PC-3 (cell line): ENCODE data around the gene CFAP97D1. TPM values are rescaled to one million over a fixed set of nuclear protein-coding genes. Genes with fewer than 3 reads are reported as not detected.
A peak's percentile ranks its signal among the peaks of the same experiment; 100 is the strongest.

ENCODE experiments used
- ATAC-seq: fragments of 200-7000 bp; cut with Tn5 transposase; 2 replicates; pipeline ENCODE4 v1.9.1; 2020; ENCODE audit warnings: mild to moderate bottlenecking, moderate library complexity
- BruUV-seq: library from RNA; stranded (reverse); fragments of 400-500 nt; replicated peaks from 2 replicates; lab custom pipeline; 2021; lab: Mats Ljungman, UMichigan
- CTCF ChIA-PET: fragments of 300-600 bp; sonication (Branson Sonifier 250); formaldehyde crosslinking; loops from one replicate; lab custom pipeline; 2022; ENCODE audit warnings: antibody characterized with exemption; lab: Charles Lee
- POLR2A ChIA-PET: fragments of 300-600 bp; sonication (Branson Sonifier 250); formaldehyde crosslinking; loops from one replicate; lab custom pipeline; 2022; ENCODE audit warnings: antibody characterized with exemption; ENCODE audit not compliant: unreplicated experiment; lab: Charles Lee
- DNase-seq: peaks from one replicate; pipeline ENCODE4 v3.0.0-alpha.2; 2015
- H2AFZ ChIP-seq: fragments of 300-600 bp; sonication (generic); 2 replicates; pipeline ENCODE4 v1.6.0; 2016; ENCODE audit warnings: antibody characterized with exemption, low read length
- H3F3A ChIP-seq: fragments of 300-600 bp; sonication (generic); one replicate; pipeline ENCODE4 v1.6.0; 2017; ENCODE audit warnings: antibody characterized with exemption, low read length, control low read depth, mild to moderate bottlenecking; ENCODE audit not compliant: unreplicated experiment
- H3K27ac ChIP-seq: fragments of 300-600 bp; sonication (generic); 2 replicates; pipeline ENCODE4 v1.5.1; 2016; ENCODE audit warnings: mild to moderate bottlenecking, low read length
- H3K27me3 ChIP-seq: fragments of 300-600 bp; sonication (generic); 2 replicates; pipeline ENCODE4 v1.6.1; 2016; ENCODE audit warnings: low read length, mixed read lengths
- H3K36me3 ChIP-seq: fragments of 300-600 bp; sonication (generic); 2 replicates; pipeline ENCODE4 v1.6.1; 2016; ENCODE audit warnings: low read depth, mixed run types, low read length, mixed read lengths
- H3K4me1 ChIP-seq: fragments of 300-600 bp; sonication (generic); 2 replicates; pipeline ENCODE4 v1.5.1; 2016; ENCODE audit warnings: low read length; ENCODE audit not compliant: insufficient read depth
- H3K4me2 ChIP-seq: fragments of 300-600 bp; sonication (generic); 2 replicates; pipeline ENCODE4 v1.6.0; 2016; ENCODE audit warnings: low read length
- H3K4me3 ChIP-seq: fragments of 300-600 bp; sonication (generic); 2 replicates; pipeline ENCODE4 v1.5.1; 2016; ENCODE audit warnings: mild to moderate bottlenecking, low read length, mixed read lengths
- H3K79me2 ChIP-seq: fragments of 300-600 bp; sonication (generic); 2 replicates; pipeline ENCODE4 v1.6.1; 2017; ENCODE audit warnings: low read length, mixed read lengths
- H3K9ac ChIP-seq: fragments of 300-600 bp; sonication (generic); 2 replicates; pipeline ENCODE4 v1.6.0; 2016; ENCODE audit warnings: mild to moderate bottlenecking, low read length
- H3K9me2 ChIP-seq: fragments of 300-600 bp; sonication (generic); replicated peaks from 2 replicates; pipeline ENCODE4 v1.6.1; 2016; ENCODE audit warnings: mixed run types, low read length, mixed read lengths
- H3K9me3 ChIP-seq: fragments of 300-600 bp; sonication (generic); 2 replicates; pipeline ENCODE4 v1.6.1; 2016; ENCODE audit warnings: low read length, mixed read lengths
- H4K20me1 ChIP-seq: fragments of 300-600 bp; sonication (generic); 2 replicates; pipeline ENCODE4 v1.6.1; 2016; ENCODE audit warnings: low read length, mixed read lengths
- EZH2 ChIP-seq: fragments of 300-600 bp; sonication (generic); IDR thresholded peaks from one replicate; pipeline ENCODE4 v1.6.1; 2017; ENCODE audit warnings: antibody characterized with exemption, mild to moderate bottlenecking, low read length; ENCODE audit not compliant: unreplicated experiment
- EZH2phosphoT487 ChIP-seq: fragments of 300-600 bp; sonication (generic); IDR thresholded peaks from 2 replicates; pipeline ENCODE4 v1.6.1; 2018; ENCODE audit warnings: mild to moderate bottlenecking, antibody characterized with exemption, low read length, borderline replicate concordance
- intact Hi-C: fragments of 100-400 bp; cut with micrococcal nuclease; formaldehyde crosslinking; loops from 2 replicates; pipeline ENCODE4 v1.9.0; 2023
- total RNA-seq: library from RNA; depleted of rRNA; stranded (reverse); fragments of >200 nt; gene quantifications from 2 replicates; pipeline ENCODE4 v1.2.3, GENCODE V29; 2014
- TF ChIP-seq, protein P1 (sequence below): fragments of 300-600 bp; sonication (generic); conservative IDR thresholded peaks from 2 replicates; pipeline ENCODE4 v1.5.1; 2017; ENCODE audit warnings: antibody characterized with exemption, low read depth, mild to moderate bottlenecking, low read length

Gene CFAP97D1
- total RNA-seq, 1 experiment from 2014 or later, result 0.29 TPM

DNA sequence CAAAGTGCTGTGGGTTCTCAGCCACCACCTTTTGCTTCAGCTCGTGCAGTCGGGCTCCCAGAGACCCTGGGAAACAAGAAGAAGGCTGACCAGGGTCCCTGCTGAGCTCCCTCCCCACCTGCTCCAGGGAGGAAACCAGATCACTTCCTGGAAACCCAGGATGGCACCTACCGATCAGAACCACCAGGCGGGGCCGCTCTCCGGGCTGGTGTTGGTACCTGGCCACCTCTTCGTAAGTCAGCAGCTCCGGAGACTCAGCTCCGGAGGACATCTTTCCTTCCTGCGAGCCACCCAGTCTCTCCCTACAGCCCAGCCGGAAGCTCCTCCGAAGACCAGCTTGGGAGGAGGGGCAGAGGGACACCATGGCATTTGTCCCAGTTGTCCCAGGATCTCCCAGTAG is 33.8 kb downstream of the CFAP97D1 start:
- H3K79me2 ChIP-seq, result no peaks in the 10 kb centered on the region
- no peaks in the 10 kb centered on the region for H3K9me3 ChIP-seq
- CTCF ChIA-PET, result no interaction called here
- H3K36me3 ChIP-seq, result peaks cover 21% of the 10 kb centered on the region; the same call in 1 of the 2 replicates
- no peak overlapping the region for H3K27ac ChIP-seq
- no peak overlapping the region for H2AFZ ChIP-seq
- intact Hi-C loops, result no loop called here
- no peak overlapping the region for H3K9ac ChIP-seq
- H3K27me3 ChIP-seq, result no peaks in the 10 kb centered on the region
- peaks cover 16% of the 10 kb centered on the region for H3K4me1 ChIP-seq
- no peaks in the 10 kb centered on the region for H3F3A ChIP-seq
- H4K20me1 ChIP-seq, result no peaks in the 10 kb centered on the region
- POLR2A ChIA-PET, result no interaction called here
- ATAC-seq (no peak), DNase-seq (no peak)
- no peak overlapping the region for H3K4me3 ChIP-seq
- H3K4me2 ChIP-seq, result no peak overlapping the region
- H3K9me2 ChIP-seq, result no peaks in the 10 kb centered on the region
- TF ChIP-seq, protein P1, sequence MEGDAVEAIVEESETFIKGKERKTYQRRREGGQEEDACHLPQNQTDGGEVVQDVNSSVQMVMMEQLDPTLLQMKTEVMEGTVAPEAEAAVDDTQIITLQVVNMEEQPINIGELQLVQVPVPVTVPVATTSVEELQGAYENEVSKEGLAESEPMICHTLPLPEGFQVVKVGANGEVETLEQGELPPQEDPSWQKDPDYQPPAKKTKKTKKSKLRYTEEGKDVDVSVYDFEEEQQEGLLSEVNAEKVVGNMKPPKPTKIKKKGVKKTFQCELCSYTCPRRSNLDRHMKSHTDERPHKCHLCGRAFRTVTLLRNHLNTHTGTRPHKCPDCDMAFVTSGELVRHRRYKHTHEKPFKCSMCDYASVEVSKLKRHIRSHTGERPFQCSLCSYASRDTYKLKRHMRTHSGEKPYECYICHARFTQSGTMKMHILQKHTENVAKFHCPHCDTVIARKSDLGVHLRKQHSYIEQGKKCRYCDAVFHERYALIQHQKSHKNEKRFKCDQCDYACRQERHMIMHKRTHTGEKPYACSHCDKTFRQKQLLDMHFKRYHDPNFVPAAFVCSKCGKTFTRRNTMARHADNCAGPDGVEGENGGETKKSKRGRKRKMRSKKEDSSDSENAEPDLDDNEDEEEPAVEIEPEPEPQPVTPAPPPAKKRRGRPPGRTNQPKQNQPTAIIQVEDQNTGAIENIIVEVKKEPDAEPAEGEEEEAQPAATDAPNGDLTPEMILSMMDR, result peak; percentile 31; the same call in 1 of the 2 replicates
- TF ChIP-seq EZH2, result no peak
- no TSS peak for BruUV-seq

DNA sequence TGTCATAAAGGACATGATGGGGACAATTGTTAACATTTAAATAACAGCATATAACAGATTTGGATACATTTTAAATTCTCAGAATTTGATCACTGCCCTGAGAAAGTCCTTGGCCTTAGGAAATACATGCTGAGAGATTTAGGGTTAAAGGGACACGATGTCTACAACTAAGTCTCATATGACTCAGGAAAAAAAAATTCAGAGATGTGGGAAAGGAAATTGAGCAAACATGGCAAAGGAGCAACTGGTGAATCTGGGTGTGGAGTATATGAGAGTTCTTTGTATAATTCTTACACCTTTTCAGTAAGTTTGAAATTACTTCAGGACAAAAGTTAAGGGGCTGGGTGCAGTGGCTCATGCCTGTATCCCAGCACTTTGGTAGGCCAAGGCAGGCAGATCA is 34.5 kb downstream of the CFAP97D1 start:
- Histone ChIP-seq H3K9ac (no peak overlapping the region), H3F3A (no peaks in the 10 kb centered on the region), H3K27ac (peak overlapping the region; percentile 18; the same call in 1 of the 2 replicates), H3K27me3 (no peaks in the 10 kb centered on the region), H3K9me3 (no peaks in the 10 kb centered on the region), H3K4me3 (no peak overlapping the region), H3K4me1 (peaks cover 16% of the 10 kb centered on the region), H4K20me1 (no peaks in the 10 kb centered on the region), H3K79me2 (no peaks in the 10 kb centered on the region), H3K36me3 (peaks cover 18% of the 10 kb centered on the region; the same call in 1 of the 2 replicates), H2AFZ (no peak overlapping the region), H3K4me2 (peak overlapping the region; percentile 30), H3K9me2 (no peaks in the 10 kb centered on the region)
- CTCF ChIA-PET, result no interaction called here
- no TSS peak for BruUV-seq
- intact Hi-C loops, result no loop called here
- no peak for TF ChIP-seq EZH2
- TF ChIP-seq, protein P1, result no peak
- TF ChIP-seq EZH2phosphoT487, result no peak
- DNase-seq (peak; percentile 76), ATAC-seq (peak; percentile 80)
- POLR2A ChIA-PET, result no interaction called here

DNA sequence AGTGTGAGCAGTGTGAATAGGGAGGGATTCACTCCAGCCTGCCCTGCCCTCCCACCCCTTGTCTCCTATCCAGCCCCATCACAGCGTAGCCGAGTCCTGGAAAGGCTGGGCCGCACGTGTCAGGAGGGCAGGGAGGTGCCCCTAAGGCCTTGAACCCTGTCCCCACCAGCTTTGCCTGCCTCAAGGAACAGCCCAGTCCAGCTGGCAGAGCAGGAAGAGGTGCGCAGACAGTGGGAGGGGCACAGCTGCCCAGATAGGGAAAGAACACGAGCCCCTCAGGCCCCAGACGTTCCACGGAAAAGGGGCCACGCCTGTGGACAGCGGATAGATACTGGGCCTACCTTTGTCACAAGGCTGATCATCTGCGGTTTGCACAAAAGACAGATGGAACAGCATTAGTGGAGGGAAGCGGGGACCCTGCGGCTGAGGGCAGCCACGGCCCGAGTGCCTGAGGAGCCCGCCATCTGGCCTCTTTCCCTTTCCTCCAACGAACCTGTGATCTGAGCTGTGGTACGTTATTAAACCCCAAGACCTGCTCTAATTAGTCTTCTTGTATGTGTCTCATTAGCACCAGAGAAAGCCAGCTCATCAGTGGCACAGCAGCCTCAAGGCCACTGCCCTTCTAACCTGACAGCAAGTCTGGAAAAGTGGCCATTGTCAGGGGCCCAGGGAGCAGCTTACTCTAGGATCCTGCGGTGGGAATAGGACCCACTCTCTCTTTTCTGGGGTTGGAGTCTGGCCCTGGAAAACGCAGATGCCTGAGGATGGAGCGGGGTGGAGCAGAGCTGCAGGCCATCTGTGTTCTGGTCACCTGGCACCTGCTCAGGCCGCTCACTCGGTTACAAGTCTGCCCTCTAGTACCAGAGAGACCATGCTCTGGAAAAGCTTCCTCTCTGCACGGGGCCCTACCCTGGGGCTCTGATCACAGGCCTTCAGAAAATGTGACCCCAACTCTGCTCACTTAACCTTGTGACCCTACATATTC is 36.4 kb downstream of the CFAP97D1 start:
- H4K20me1 ChIP-seq, result no peaks in the 10 kb centered on the region
- intact Hi-C loops, result no loop called here
- peaks cover 22% of the 10 kb centered on the region; the same call in 1 of the 2 replicates for H3K36me3 ChIP-seq
- no peaks in the 10 kb centered on the region for H3F3A ChIP-seq
- TF ChIP-seq, protein P1, result no peak
- no peak for TF ChIP-seq EZH2phosphoT487
- TF ChIP-seq EZH2, result no peak
- H3K4me2 ChIP-seq, result no peak overlapping the region
- no peak overlapping the region for H3K27ac ChIP-seq
- no TSS peak for BruUV-seq
- no peak overlapping the region for H2AFZ ChIP-seq
- POLR2A ChIA-PET, result no interaction called here
- H3K9ac ChIP-seq, result no peak overlapping the region
- CTCF ChIA-PET, result interaction anchor here (0.6 kb wide), 1 partner anchor 24 kb away, joined by 6 read pairs; no protein-coding TSS in a partner anchor
- H3K4me1 ChIP-seq, result peaks cover 16% of the 10 kb centered on the region
- no peaks in the 10 kb centered on the region for H3K9me2 ChIP-seq
- no peaks in the 10 kb centered on the region for H3K9me3 ChIP-seq
- DNase-seq (no peak), ATAC-seq (no peak)
- H3K79me2 ChIP-seq, result no peaks in the 10 kb centered on the region
- H3K4me3 ChIP-seq, result no peak overlapping the region
- H3K27me3 ChIP-seq, result no peaks in the 10 kb centered on the region
